Anterior cingulate cortex (tissue), 58 donors: ENCODE measurements around the gene IDNK.

ENCODE experiments used
- DNase-seq, 58 donors: peaks; one replicate each; lab custom pipeline; 2025; lab: John Stamatoyannopoulos, UW

Gene IDNK

GRCh38 chr9:83630938-83631457, 8.1 kb downstream of the IDNK start:
- peak in 2 of 58 donors; percentile 2 to 7 for DNase-seq

GRCh38 chr9:83633255-83633654, 10.3 kb downstream of the IDNK start:
- no peak for DNase-seq

- no peak for DNase-seq
Observed at GRCh38 chr9:83633676-83634075, 10.7 kb downstream of the IDNK start.

DNA sequence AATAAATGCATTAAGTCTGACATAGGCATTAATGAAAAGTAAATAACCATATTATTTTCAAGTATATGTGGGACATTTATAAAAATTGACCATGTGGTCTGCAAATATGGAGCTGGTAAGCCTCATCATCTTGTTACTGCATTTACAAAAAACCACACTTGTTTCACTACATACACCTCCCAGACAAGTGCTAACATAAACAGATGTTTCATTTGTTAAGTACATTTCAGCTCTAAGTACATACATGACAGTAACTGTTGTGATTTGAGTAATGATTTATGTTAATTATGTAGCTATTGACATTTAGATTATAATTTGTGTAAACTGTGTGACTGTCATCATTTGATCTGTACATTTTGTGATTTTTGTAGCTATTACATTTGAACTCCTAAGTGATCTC, 13.9 kb downstream of the IDNK start:
- DNase-seq: no peak

DNA sequence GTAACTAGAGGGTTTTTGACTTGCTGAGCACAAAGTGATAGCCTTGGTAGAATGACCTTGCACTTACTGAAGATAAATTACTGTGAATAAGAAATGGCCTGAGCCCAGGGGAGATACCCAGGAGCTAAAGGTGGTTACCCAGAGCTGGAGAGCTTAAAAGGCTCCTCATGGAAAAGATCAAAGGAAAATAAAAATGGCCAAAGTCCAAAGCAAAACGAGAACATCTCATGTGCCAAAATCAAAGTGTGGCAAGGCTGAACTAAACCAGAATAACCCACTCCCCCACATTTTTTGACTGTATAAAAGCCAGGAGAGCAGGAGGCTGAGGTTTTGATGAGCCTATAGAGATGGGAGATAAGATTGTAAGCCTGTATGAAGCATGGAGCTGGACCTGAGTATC, 14.4 kb downstream of the IDNK start:
- DNase-seq: no peak

GRCh38 chr9:83639266-83639665, 16.3 kb downstream of the IDNK start:
- DNase-seq: no peak

GRCh38 chr9:83642793-83643192, 19.9 kb downstream of the IDNK start:
- DNase-seq: no peak

DNA sequence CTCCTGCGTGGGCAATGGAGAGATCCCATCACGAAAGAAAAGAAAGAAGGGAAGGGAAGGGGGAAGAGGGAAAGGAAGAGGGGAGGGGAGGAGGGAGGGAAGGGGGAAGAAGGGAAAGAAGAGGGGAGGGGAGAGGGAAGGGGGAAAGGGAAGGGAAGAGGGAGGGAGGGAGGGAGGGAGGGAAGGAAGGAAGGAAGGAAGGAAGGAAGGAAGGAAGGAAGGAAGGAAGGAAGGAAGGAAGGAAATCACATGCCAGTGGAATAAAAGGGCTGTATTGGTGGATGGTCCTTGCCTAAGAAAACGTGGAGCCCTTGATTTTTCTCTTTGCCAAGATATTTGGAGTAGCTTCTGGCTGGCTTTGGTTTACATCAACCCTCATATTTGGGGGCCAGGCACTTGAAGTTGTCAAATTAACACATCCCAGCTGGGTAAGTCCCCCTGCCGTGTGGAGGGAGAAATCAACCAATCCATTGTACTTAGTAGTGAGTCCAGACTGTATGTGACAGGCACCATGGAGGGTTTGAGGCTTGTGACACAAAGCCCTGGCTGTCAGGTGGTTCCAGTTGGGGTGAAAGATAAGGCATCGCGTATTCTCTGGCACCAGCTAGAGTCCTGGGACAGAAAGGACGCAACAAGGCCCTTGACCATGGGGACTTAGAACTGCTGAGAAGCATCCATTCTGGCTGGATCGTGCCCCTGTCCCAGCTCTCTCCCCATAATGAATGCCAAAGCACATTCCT, 23.7 kb downstream of the IDNK start:
- DNase-seq: no peak

DNA sequence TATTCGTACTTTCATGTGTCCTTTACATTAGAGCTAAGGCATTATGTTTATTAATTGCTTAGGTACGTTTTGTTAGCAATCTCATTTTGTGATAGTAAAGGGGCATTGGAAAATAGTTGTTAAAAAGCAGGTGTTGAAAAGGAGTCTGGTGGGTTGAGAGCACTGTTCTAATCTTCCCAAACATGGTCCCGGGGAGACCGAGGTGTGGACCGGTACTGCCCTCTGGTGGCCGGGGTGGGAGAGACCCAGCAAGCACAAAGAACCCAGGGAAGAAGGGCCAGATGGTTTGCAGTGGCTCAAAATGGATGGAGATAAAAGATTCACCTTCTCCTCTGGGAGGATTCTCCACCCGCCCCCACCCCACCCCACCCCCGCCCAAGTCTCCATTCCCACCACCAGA, 26.1 kb downstream of the IDNK start:
- peak in 41 of 58 donors; percentile 1 to 72 (median 19) for DNase-seq

GRCh38 chr9:83649515-83649914, 26.6 kb downstream of the IDNK start:
- no peak for DNase-seq

DNA sequence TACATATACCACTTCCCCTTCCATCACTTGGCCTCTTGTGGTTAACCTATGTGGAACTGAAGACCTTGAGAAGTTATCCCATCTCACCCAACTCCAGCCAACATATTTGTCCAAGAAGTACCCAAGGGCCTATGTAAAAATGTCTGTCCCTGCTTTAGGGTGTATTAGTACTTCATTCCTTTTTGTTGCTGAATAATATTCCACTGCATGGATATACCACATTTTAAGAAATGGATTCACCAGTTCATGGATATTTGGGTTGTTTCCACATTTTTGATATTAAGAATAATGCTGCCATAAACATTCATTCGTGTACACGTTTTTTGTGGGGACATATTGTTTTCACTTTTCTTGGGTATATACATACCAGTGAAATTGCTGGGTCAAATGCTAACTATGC, 28.6 kb downstream of the IDNK start:
- no peak for DNase-seq

DNA sequence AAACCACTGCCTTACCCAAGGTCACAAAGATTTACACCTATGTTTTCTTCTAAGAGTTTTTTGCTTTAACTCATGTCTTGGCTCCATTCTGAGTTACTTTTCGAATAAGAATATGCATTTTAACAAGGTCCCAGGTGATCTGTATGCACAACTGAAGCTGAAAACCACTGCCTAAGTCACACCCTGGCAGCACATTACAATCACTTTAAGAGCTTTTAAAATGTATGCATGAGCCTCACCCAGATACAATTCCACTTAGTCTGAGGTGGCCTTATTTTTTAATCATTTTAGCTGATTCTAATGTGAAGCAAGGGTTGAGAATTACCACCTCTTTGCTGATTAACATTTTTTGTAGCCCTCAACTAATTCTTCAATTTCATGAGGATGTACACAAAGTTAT, 29.5 kb downstream of the IDNK start:
- DNase-seq: no peak

DNA sequence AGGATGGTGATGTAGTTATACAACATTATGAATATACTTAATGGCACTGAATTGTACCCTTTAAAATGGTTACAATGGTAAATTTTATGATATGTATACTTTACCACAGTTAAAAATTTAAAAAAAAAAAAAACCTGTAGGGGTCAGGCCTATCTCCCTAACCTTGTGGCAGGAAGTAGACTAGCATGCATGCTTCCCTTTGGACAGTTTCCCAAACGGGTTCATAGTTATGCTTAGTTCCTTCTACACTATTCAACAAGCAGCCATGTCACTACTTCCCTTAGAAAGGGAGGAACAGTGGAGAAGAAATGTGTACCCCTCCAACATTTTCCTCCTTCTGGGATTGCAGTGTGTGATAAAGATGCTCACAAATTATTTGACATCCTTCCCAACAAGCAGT, 32.5 kb downstream of the IDNK start:
- DNase-seq: no peak

- DNase-seq: no peak
Observed at GRCh38 chr9:83656032-83656680, 33.2 kb downstream of the IDNK start.

DNA sequence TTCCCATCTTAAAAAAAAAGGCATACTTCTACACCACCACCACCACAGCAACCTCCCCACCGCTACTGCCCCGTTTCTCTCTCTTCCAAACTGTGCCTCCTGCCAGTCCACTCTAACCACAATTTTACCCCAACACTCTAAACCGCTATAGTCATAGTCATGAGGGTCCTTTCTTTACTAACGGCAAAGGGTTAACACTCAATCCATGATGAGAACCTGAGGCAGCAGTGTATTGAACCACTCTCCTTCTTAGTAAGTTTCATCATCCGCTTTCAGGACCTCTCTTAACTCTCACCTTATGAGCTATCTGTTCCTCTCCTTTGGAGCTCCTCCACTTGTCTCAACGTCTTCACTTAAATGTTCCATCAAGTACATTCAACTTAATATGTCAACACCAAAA, 34.0 kb downstream of the IDNK start:
- no peak for DNase-seq

- no peak for DNase-seq
Observed at GRCh38 chr9:83662933-83663332, 40.0 kb downstream of the IDNK start.

DNA sequence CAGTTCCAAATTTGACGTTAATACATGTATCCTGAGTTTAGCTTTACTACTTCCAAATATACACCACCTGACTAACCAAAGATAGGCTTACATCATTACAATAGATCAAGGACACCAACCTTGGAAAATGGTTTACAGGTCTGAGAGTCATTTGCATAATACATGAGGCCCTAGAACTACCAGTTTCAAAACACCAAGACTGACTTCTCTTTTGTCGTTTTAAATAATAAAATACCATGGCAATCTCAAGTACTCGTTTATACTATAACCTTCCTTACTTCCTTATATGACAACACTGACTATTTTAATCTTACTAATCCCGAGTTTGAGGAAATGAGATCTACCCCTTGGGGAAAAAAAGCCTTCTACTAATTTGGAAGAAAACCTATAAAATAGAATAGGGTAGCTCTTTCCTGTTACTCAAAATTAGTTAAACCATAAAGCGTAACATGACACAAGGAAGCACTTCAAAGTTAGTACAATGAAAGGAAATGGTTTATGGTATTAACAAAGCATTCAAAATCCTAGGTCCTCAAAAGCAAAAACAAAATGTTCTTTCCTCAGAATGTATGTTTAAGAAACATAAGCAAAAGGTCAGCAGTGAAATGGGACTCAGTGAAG, 42.7 kb downstream of the IDNK start:
- DNase-seq: no peak

GRCh38 chr9:83669067-83669466, 46.1 kb downstream of the IDNK start:
- DNase-seq: no peak

- no peak for DNase-seq
Observed at GRCh38 chr9:83670381-83670780, 47.4 kb downstream of the IDNK start.

GRCh38 chr9:83671451-83671850, 48.5 kb downstream of the IDNK start:
- no peak for DNase-seq

GRCh38 chr9:83675466-83675865, 52.5 kb downstream of the IDNK start:
- no peak for DNase-seq

GRCh38 chr9:83677596-83677995, 54.7 kb downstream of the IDNK start:
- peak in 2 of 58 donors; percentile 2 to 4 for DNase-seq
